LNCaP clone FGC (cell line): ENCODE data around the gene PSMA8.
A peak's percentile ranks its signal among the peaks of the same experiment; 100 is the strongest.

ENCODE experiments used
- DNase-seq: peaks from one replicate; pipeline ENCODE4 v3.0.0-alpha.2; 2011; ENCODE audit warnings: low read depth
- H3K4me3 ChIP-seq: 2 replicates; pipeline ENCODE4 v1.5.1; 2011; ENCODE audit warnings: mild to moderate bottlenecking, low read depth, low read length, control low read depth
- TF ChIP-seq, protein P1 (sequence below): IDR thresholded peaks from 2 replicates; pipeline ENCODE4 v1.5.1; 2012; ENCODE audit warnings: mild to moderate bottlenecking; ENCODE audit not compliant: control insufficient read depth, insufficient read depth; ENCODE audit errors: extremely low read depth

PSMA8 gene

GRCh38 chr18:26175481-26175880 lies 41.8 kb downstream of the PSMA8 start:
- no peak for DNase-seq

DNA sequence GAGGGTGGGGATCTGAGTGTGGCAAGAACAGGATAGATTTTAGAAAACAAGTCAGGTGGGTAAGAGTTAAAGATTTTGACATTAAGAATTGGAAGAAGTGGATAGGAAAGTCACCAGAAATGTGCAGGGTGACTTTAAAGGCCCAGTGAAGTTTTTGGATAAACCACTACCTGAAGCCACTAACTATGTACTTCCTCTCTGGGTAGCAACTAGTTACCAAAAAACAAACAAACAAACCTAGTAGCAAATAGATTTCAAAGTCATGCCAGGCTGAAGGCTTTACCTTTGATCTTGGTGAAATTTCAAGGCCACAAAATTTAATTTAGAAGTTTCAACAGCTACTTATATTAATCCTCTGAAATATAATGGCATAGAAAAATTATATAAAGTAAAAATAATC lies 42.5 kb downstream of the PSMA8 start:
- TF ChIP-seq, protein P1, sequence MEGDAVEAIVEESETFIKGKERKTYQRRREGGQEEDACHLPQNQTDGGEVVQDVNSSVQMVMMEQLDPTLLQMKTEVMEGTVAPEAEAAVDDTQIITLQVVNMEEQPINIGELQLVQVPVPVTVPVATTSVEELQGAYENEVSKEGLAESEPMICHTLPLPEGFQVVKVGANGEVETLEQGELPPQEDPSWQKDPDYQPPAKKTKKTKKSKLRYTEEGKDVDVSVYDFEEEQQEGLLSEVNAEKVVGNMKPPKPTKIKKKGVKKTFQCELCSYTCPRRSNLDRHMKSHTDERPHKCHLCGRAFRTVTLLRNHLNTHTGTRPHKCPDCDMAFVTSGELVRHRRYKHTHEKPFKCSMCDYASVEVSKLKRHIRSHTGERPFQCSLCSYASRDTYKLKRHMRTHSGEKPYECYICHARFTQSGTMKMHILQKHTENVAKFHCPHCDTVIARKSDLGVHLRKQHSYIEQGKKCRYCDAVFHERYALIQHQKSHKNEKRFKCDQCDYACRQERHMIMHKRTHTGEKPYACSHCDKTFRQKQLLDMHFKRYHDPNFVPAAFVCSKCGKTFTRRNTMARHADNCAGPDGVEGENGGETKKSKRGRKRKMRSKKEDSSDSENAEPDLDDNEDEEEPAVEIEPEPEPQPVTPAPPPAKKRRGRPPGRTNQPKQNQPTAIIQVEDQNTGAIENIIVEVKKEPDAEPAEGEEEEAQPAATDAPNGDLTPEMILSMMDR, result no peak
- DNase-seq, result no peak
- no peak overlapping the region for H3K4me3 ChIP-seq

More at GRCh38 chr18:26175481-26175880, 41.8 kb downstream of the PSMA8 start:
- no peak overlapping the region for H3K4me3 ChIP-seq
- TF ChIP-seq, protein P1, result no peak

GRCh38 chr18:26181343-26181826 lies 47.7 kb downstream of the PSMA8 start:
- no peak for DNase-seq
- H3K4me3 ChIP-seq, result no peak overlapping the region
- TF ChIP-seq, protein P1, result no peak

DNA sequence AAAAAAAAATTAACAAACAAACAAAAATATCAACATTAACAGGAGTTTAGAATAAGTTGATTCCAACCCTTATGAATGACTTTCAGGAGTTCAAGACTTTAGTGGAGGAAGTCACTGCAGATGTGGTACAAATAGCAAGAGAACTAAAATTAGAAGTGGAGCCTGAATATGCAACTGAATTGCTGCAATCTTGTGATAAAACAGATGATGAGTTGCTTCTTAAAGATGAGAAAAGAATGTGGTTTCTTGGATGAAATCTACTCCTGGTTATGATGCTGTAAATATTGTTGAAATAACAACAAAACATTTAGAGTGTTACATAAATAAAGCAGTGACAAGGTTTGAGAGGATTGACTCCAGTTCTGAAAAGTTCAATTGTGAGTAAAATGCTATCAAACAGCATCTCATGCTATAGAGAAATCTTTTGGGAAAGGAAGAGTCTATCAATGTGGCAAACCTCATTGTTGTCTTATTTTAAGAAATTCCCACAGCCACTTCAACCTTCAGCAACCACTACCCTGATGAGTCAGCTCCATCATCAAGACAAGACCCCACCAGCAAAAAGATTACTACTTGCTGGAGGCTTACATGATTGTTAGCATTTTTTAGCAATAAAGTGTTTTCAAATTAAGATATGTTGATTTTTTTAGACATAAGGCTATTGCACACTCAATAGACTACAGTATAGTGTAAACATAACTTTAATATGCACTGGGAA lies 49.9 kb downstream of the PSMA8 start:
- no peak for DNase-seq
- no peak overlapping the region for H3K4me3 ChIP-seq
- TF ChIP-seq, protein P1, result no peak

DNA sequence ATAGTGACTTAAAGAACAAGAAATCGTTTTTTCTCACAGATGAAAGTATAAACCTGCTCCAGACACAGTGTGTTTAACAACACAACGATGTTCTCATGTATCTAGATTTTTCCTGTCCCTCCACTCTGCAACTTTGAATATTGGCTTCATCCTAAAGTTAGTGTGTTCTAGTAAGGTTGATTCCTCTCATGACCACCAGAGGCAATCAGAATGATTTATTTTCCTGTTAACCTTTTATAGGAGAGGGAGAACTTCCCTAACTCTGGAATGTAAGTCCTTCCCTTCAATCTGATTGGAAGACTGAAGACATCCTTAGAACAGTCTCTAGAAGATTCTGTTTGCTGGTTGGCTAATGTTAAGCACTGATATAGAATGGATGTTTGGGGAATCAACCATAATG lies 51.6 kb downstream of the PSMA8 start:
- no peak overlapping the region for H3K4me3 ChIP-seq
- DNase-seq, result peak; percentile 8
- TF ChIP-seq, protein P1, result 0 out of 2 replicates have a peak, but pooled peaks have one; percentile 16

DNA sequence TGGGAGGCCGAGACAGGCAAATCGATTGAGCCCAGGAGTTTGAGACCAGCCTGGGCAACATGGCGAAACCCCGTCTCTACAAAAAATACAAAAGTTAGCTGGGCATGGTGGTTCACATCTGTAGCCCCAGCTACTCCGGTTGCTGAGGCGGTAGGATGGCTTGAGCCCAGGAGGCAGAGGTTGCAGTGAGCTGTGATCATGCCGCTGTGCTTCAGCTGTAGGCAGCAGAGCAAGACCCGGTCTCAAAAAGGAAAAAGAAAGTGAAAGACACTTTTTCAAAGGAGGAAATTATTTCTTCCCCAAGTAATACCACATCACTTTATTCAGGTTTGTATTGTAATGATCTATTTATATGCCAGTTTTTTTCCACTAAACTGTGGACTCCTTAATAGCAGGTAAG lies 56.8 kb downstream of the PSMA8 start:
- no peak overlapping the region for H3K4me3 ChIP-seq
- no peak for DNase-seq
- TF ChIP-seq, protein P1, result no peak

DNA sequence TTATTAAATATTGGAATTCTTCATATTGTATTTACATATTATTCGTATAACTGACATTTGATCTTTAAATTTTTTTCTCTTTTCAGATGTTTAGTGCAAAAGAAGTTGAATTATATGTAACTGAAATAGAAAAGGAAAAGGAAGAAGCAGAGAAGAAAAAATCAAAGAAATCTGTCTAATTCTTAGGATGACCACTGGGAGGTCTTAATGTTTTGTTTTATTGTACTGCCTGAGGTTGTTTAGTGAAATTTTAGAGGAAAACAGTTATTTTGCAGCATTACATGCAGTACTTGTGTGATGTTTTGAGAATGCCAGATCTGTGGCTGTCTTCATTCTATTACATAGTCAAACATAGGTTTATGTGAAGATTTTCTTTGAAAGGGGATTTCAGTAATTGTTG lies 58.6 kb downstream of the PSMA8 start:
- TF ChIP-seq, protein P1, result no peak
- no peak overlapping the region for H3K4me3 ChIP-seq
- no peak for DNase-seq
